NCI-H1092 treated with DMSO at 0.1 percent for 48 hours (cell line): ENCODE results near the gene ICA1.

Experiments used
- DNase-seq: peaks from one replicate; lab custom pipeline; 2025; lab: John Stamatoyannopoulos, UW

ICA1 gene

GRCh38 chr7:8157296-8157695 is 104.7 kb downstream of the ICA1 start:
- no peak for DNase-seq

- peak; percentile 87 for DNase-seq
These were observed 106.1 kb downstream of the ICA1 start for GRCh38 chr7:8155836-8156235.

- DNase-seq = peak; percentile 93
These were observed 107.7 kb downstream of the ICA1 start for GRCh38 chr7:8154272-8154671.

GRCh38 chr7:8152489-8153192 is 109.3 kb downstream of the ICA1 start:
- no peak for DNase-seq

GRCh38 chr7:8151161-8151725 is 110.7 kb downstream of the ICA1 start:
- DNase-seq = peak; percentile 26

- no peak for DNase-seq
These were observed 112.7 kb downstream of the ICA1 start for GRCh38 chr7:8149222-8149621.

- peak; percentile 90 for DNase-seq
These were observed 114.1 kb downstream of the ICA1 start for GRCh38 chr7:8147760-8148463.

- peak; percentile 93 for DNase-seq
These were observed 115.1 kb downstream of the ICA1 start for GRCh38 chr7:8146788-8147413.

GRCh38 chr7:8146106-8146787 is 115.7 kb downstream of the ICA1 start:
- peak; percentile 58 for DNase-seq

- no peak for DNase-seq
These were observed 117.1 kb downstream of the ICA1 start for GRCh38 chr7:8144856-8145255.

- DNase-seq = no peak
These were observed 118.7 kb downstream of the ICA1 start for GRCh38 chr7:8143151-8143874.

GRCh38 chr7:8142477-8142876 is 119.5 kb downstream of the ICA1 start:
- no peak for DNase-seq

GRCh38 chr7:8141070-8141469 is 120.9 kb downstream of the ICA1 start:
- no peak for DNase-seq

GRCh38 chr7:8136051-8136730 is 125.8 kb downstream of the ICA1 start:
- DNase-seq = no peak

- DNase-seq = no peak
These were observed 126.5 kb downstream of the ICA1 start for GRCh38 chr7:8135417-8135816.

- DNase-seq = no peak
These were observed 127.8 kb downstream of the ICA1 start for GRCh38 chr7:8134089-8134733.

GRCh38 chr7:8133188-8133848 is 128.6 kb downstream of the ICA1 start:
- DNase-seq = no peak

GRCh38 chr7:8131694-8132605 is 130.0 kb downstream of the ICA1 start:
- DNase-seq = no peak

GRCh38 chr7:8130663-8131062 is 131.3 kb downstream of the ICA1 start:
- DNase-seq = no peak
